Nephron (organoid): ENCODE results near the gene MND1.

ENCODE experiments used
- H3K27ac Mint-ChIP-seq, 3 experiments: 2 replicates each; pipeline ENCODE4 v1.8.0; 2020; ENCODE audit warnings: mixed read lengths in 3 of 3, mild to moderate bottlenecking in 2 of 3, moderate library complexity in 1 of 3
- H3K27me3 Mint-ChIP-seq: 2 replicates; pipeline ENCODE4 v1.8.0; 2021; ENCODE audit warnings: low read depth, mild to moderate bottlenecking, moderate library complexity, mixed read lengths
- H3K36me3 Mint-ChIP-seq: 2 replicates; pipeline ENCODE4 v1.8.0; 2020; ENCODE audit warnings: low read depth, mixed read lengths
- H3K4me1 Mint-ChIP-seq: 2 replicates; pipeline ENCODE4 v1.8.0; 2020; ENCODE audit warnings: mixed read lengths
- H3K4me3 Mint-ChIP-seq, 3 experiments: 2 replicates each; pipeline ENCODE4 v1.8.0; 2020; ENCODE audit warnings: mild to moderate bottlenecking in 3 of 3, mixed read lengths in 3 of 3, moderate library complexity in 2 of 3
- H3K9me3 Mint-ChIP-seq: 2 replicates; pipeline ENCODE4 v1.8.0; 2020; ENCODE audit warnings: mixed read lengths
- TF ChIP-seq, protein P1 (sequence below), 3 experiments: fragments of 200-600 bp; sonication (generic); IDR thresholded peaks; one replicate each; pipeline ENCODE4 v1.5.0; 2021; ENCODE audit warnings: antibody characterized with exemption in 3 of 3; ENCODE audit not compliant: unreplicated experiment in 3 of 3

Gene MND1

GRCh38 chr4:153383131-153383530, 38.6 kb downstream of the MND1 start:
- TF ChIP-seq, protein P1, sequence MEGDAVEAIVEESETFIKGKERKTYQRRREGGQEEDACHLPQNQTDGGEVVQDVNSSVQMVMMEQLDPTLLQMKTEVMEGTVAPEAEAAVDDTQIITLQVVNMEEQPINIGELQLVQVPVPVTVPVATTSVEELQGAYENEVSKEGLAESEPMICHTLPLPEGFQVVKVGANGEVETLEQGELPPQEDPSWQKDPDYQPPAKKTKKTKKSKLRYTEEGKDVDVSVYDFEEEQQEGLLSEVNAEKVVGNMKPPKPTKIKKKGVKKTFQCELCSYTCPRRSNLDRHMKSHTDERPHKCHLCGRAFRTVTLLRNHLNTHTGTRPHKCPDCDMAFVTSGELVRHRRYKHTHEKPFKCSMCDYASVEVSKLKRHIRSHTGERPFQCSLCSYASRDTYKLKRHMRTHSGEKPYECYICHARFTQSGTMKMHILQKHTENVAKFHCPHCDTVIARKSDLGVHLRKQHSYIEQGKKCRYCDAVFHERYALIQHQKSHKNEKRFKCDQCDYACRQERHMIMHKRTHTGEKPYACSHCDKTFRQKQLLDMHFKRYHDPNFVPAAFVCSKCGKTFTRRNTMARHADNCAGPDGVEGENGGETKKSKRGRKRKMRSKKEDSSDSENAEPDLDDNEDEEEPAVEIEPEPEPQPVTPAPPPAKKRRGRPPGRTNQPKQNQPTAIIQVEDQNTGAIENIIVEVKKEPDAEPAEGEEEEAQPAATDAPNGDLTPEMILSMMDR (IDR thresholded peaks at IDR 0.05; ENCODE audit: unreplicated experiment in 3 of 3), result no peak
- Mint-ChIP-seq H3K27ac (no peak overlapping the region), H3K36me3 (peaks cover 5% of the 10 kb centered on the region), H3K4me1 (peaks cover 5% of the 10 kb centered on the region), H3K27me3 (no peaks in the 10 kb centered on the region), H3K9me3 (no peaks in the 10 kb centered on the region), H3K4me3 (no peak overlapping the region)

- Mint-ChIP-seq H3K36me3 (peaks cover 5% of the 10 kb centered on the region), H3K9me3 (no peaks in the 10 kb centered on the region), H3K4me1 (peaks cover 5% of the 10 kb centered on the region), H3K27ac (no peak overlapping the region), H3K27me3 (no peaks in the 10 kb centered on the region), H3K4me3 (no peak overlapping the region)
- TF ChIP-seq, protein P1 (IDR thresholded peaks at IDR 0.05; ENCODE audit: unreplicated experiment in 3 of 3), result no peak
Measured at GRCh38 chr4:153384160-153384559, 39.7 kb downstream of the MND1 start.

- Mint-ChIP-seq H3K9me3 (no peaks in the 10 kb centered on the region), H3K27ac (no peak overlapping the region), H3K36me3 (peaks cover 5% of the 10 kb centered on the region), H3K27me3 (no peaks in the 10 kb centered on the region), H3K4me3 (no peak overlapping the region), H3K4me1 (peaks cover 5% of the 10 kb centered on the region)
- TF ChIP-seq, protein P1 (IDR thresholded peaks at IDR 0.05; ENCODE audit: unreplicated experiment in 3 of 3), result no peak
Measured at GRCh38 chr4:153385784-153386183, 41.3 kb downstream of the MND1 start.

DNA sequence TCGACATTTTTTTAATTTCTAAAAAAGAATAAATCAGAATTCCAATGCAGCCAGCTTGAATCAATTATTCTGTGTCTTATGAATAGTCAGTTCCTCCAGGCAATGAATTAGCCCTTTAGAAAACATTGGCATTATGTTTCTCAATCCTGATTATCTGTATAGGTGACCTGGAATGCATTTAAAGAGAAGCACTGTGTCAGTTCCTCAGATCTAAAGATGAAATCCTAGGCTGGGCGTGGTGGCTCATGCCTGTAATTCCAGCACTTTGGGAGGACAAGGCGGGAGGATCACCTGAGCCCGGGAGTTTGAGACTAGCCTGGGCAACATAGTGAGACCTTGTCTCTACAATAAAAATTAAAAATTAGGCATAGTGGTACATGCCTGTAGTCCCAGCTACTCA, 43.5 kb downstream of the MND1 start:
- Mint-ChIP-seq H3K27ac (no peak overlapping the region), H3K27me3 (no peaks in the 10 kb centered on the region), H3K4me1 (peaks cover 3% of the 10 kb centered on the region), H3K9me3 (no peaks in the 10 kb centered on the region), H3K4me3 (no peak overlapping the region), H3K36me3 (peaks cover 8% of the 10 kb centered on the region)
- TF ChIP-seq, protein P1 (IDR thresholded peaks at IDR 0.05; ENCODE audit: unreplicated experiment in 3 of 3), result no peak

- Mint-ChIP-seq H3K9me3 (no peaks in the 10 kb centered on the region), H3K4me3 (no peak overlapping the region), H3K27ac (no peak overlapping the region), H3K27me3 (no peaks in the 10 kb centered on the region), H3K4me1 (no peaks in the 10 kb centered on the region), H3K36me3 (peaks cover 4% of the 10 kb centered on the region)
- TF ChIP-seq, protein P1 (IDR thresholded peaks at IDR 0.05; ENCODE audit: unreplicated experiment in 3 of 3), result no peak
Measured at GRCh38 chr4:153393397-153393796, 48.9 kb downstream of the MND1 start.

GRCh38 chr4:153394945-153395344, 50.5 kb downstream of the MND1 start:
- Mint-ChIP-seq H3K27ac (no peak overlapping the region), H3K36me3 (peaks cover 4% of the 10 kb centered on the region)

More at GRCh38 chr4:153394945-153395344, 50.5 kb downstream of the MND1 start:
- H3K27me3 Mint-ChIP-seq, result no peaks in the 10 kb centered on the region
- no peaks in the 10 kb centered on the region for H3K9me3 Mint-ChIP-seq
- TF ChIP-seq, protein P1 (IDR thresholded peaks at IDR 0.05; ENCODE audit: unreplicated experiment in 3 of 3), result no peak
- H3K4me1 Mint-ChIP-seq, result no peaks in the 10 kb centered on the region
- H3K4me3 Mint-ChIP-seq, result no peak overlapping the region
